Common myeloid progenitor, CD34-positive (primary cell): ENCODE results near the gene COX20.
A peak's percentile ranks its signal among the peaks of the same experiment; 100 is the strongest.

Experiments
- CTCF ChIA-PET: fragments of 350-600 bp; sonication (Branson Sonifier 250); formaldehyde crosslinking; loops from one replicate; lab custom pipeline; 2021; ENCODE audit warnings: antibody characterized with exemption; lab: Charles Lee
- POLR2A ChIA-PET: fragments of 350-600 bp; sonication (Branson Sonifier 250); formaldehyde crosslinking; loops from one replicate; lab custom pipeline; 2021; ENCODE audit warnings: antibody characterized with exemption; lab: Charles Lee
- DNase-seq, 3 donors: peaks; one replicate each; pipeline versions ENCODE4 v3.0.0 to v3.0.0-alpha.2; 2013
- H3K27ac ChIP-seq, 2 experiments: 1 replicate in 1 of 2; 2 replicates in 1 of 2; pipeline ENCODE4 v1.7.0; 2013; ENCODE audit warnings: inconsistent platforms in 2 of 2, low read length in 2 of 2, mild to moderate bottlenecking in 2 of 2, low read depth in 1 of 2, moderate library complexity in 1 of 2; ENCODE audit not compliant: severe bottlenecking in 2 of 2, insufficient read depth in 1 of 2, poor library complexity in 1 of 2
- H3K27me3 ChIP-seq, 5 experiments: replicated peaks in 2 of 5; 1 replicate in 3 of 5; 2 replicates in 2 of 5; pipeline versions ENCODE4 v1.6.1 to v1.7.0; 2013; ENCODE audit warnings: low read length in 4 of 5, mild to moderate bottlenecking in 2 of 5, moderate library complexity in 2 of 5, inconsistent platforms in 1 of 5; ENCODE audit not compliant: insufficient read depth in 5 of 5, control insufficient read depth in 4 of 5
- H3K36me3 ChIP-seq, 4 experiments: 1 replicate in 2 of 4; 2 replicates in 2 of 4; pipeline versions ENCODE4 v1.6.1 to v1.7.0; 2013; ENCODE audit warnings: low read length in 3 of 4, control low read depth in 1 of 4, mild to moderate bottlenecking in 1 of 4; ENCODE audit not compliant: control insufficient read depth in 4 of 4, insufficient read depth in 4 of 4
- H3K4me1 ChIP-seq, 4 experiments: 1 replicate in 3 of 4; 2 replicates in 1 of 4; pipeline versions ENCODE4 v1.6.1 to v1.7.1; 2013; ENCODE audit warnings: low read length in 3 of 4, mild to moderate bottlenecking in 3 of 4, control low read depth in 1 of 4, inconsistent platforms in 1 of 4, moderate library complexity in 1 of 4; ENCODE audit not compliant: control insufficient read depth in 4 of 4, insufficient read depth in 4 of 4; ENCODE audit errors: control extremely low read depth in 1 of 4
- H3K4me3 ChIP-seq, 7 experiments: 1 replicate in 4 of 7; 2 replicates in 3 of 7; pipeline versions ENCODE4 v1.5.1 to v1.7.0; 2013; ENCODE audit warnings: mild to moderate bottlenecking in 7 of 7, low read length in 6 of 7, moderate library complexity in 6 of 7, inconsistent platforms in 2 of 7, low read depth in 2 of 7, control low read depth in 1 of 7; ENCODE audit not compliant: insufficient read depth in 4 of 7, control insufficient read depth in 1 of 7; ENCODE audit errors: extremely low read depth in 1 of 7
- H3K9me3 ChIP-seq, 5 experiments: 1 replicate in 4 of 5; 2 replicates in 1 of 5; pipeline versions ENCODE4 v1.6.1 to v1.7.1; 2013; ENCODE audit warnings: low read length in 4 of 5, mild to moderate bottlenecking in 2 of 5, inconsistent platforms in 1 of 5, low read depth in 1 of 5, moderate library complexity in 1 of 5; ENCODE audit not compliant: control insufficient read depth in 4 of 5, insufficient read depth in 2 of 5; ENCODE audit errors: control extremely low read depth in 1 of 5
- WGBS: methylation state at CpG from one replicate; pipeline ENCODE4 v1.1.5; 2013; ENCODE audit not compliant: insufficient coverage; 5-methylcytosine and 5-hydroxymethylcytosine counted together

The COX20 gene

DNA sequence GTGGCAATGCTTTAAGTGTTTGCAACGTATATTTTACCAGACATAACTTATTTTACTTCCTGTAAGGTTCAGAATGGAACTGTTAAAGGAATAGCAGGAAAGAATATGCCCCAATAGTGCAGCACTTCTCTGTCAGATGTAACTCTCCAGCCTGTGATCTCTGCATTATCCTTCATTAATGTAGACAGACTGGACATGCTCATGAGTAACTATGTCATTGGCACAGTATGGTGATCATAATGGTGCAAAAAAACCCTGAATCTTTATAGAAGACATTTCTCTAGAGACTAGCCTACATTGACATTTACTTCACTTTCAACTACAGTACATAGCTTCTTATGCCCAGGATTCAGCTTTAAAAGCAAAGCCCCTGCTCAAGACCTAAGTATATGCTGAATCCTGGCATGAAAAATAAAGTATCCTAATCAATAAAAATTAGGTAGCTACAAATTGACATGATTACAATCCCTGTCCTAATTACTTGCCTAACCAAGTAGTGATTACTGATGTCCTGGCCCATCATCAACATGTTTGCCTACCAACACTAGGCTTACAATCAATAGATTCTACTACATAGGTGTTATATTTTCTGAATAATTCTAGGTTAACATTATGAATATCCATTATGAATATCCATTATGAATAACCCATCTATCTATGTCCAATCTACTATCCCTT is 13.9 kb downstream of the COX20 start:
- no peak for DNase-seq
- H3K36me3 ChIP-seq = peaks cover 21 to 90% (median 50%) of the 10 kb centered on the region in 4 experiments
- peak overlapping the region in 1 of 2 experiments; percentile 47 for H3K27ac ChIP-seq
- H3K4me3 ChIP-seq = no peak overlapping the region
- CTCF ChIA-PET = interaction anchor here (1.0 to 2.4 kb wide), 6 partner anchors 9 to 245 kb away, joined by 3 to 12 read pairs (median 4); partner anchors contain the start of gene COX20
- no peaks in the 10 kb centered on the region for H3K27me3 ChIP-seq
- POLR2A ChIA-PET = interaction anchor here (0.8 to 8.0 kb wide), 2 partner anchors 10 to 14 kb away, joined by 3 to 42 read pairs; partner anchors contain the start of gene COX20
- peaks cover 12 to 26% (median 14%) of the 10 kb centered on the region in 4 experiments for H3K4me1 ChIP-seq
- no CpG with 5 or more reads among the region's 1 CpG for WGBS
- H3K9me3 ChIP-seq = no peaks in the 10 kb centered on the region

DNA sequence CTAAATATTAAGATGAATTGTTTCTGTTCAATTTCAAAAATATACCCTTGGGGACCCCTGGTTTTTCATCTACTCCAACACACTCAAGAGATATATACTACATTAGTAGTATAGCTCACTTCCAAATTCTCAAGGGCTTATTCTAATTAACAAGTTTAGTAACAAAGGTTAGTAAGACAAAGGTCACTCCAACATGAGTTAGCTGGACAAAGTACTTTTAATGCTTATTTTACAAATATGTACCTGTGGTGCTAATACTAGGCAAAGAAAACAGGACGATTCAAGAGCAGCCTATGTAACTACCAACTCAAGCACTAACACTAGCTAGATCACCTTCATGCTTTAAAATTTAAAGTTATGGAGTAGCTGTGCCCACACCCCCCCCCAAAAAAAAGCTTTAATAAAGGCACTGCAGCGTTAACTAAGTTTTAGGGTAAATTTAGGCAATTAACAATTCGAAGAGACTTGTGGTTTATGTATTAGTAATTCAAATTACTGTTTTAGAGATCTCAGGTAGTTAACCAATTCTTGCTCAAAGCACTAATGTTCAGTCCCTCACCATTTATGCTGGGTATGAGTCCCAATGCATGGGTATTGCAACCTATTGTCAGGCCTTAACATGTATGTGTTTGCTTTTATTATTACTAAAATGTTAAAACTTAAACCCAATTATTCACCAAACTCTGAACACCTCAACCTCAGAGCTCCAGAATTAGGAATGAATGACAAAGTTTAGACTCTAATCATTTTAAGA is 14.8 kb downstream of the COX20 start:
- H3K27ac ChIP-seq = no peak overlapping the region
- H3K27me3 ChIP-seq = no peaks in the 10 kb centered on the region
- H3K9me3 ChIP-seq = no peaks in the 10 kb centered on the region
- H3K4me3 ChIP-seq = no peak overlapping the region
- DNase-seq = no peak
- H3K4me1 ChIP-seq = peaks cover 19 to 35% (median 23%) of the 10 kb centered on the region in 4 experiments
- H3K36me3 ChIP-seq = peaks cover 21 to 88% (median 48%) of the 10 kb centered on the region in 4 experiments
- POLR2A ChIA-PET = interaction anchor here (0.8 to 8.0 kb wide), 6 partner anchors 9 to 15 kb away, joined by 3 to 42 read pairs (median 3); partner anchors contain the start of gene COX20
- WGBS = no CpG with 5 or more reads among the region's 3 CpGs
- CTCF ChIA-PET = interaction anchor here (1.1 to 2.4 kb wide), 5 partner anchors 9 to 246 kb away, joined by 3 to 12 read pairs (median 3); partner anchors contain the start of gene COX20

DNA sequence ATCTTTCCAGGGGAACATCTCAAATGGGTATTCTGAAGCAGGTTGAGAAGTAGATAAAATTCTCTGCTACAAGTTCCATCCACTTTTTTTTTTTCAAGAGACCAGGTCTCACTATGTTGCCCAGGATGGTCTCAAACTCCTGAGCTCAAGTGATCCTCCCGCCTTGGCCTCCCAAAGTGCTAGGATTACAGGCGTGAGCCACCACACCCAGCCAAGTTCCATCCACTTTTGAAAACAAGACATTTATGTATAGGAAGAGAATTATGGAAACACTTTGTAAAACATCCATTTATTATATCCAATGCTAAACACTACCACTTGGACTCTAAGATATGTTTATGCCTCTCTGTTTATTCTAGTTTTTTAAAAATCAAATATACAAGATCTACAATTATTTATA is 15.4 kb downstream of the COX20 start:
- POLR2A ChIA-PET = interaction anchor here (1.2 to 8.0 kb wide), 4 partner anchors 11 to 16 kb away, joined by 3 to 42 read pairs (median 4); partner anchors contain the start of gene COX20
- Histone ChIP-seq H3K27ac (no peak overlapping the region), H3K9me3 (no peaks in the 10 kb centered on the region), H3K4me1 (peaks cover 26 to 41% (median 28%) of the 10 kb centered on the region in 4 experiments), H3K27me3 (no peaks in the 10 kb centered on the region), H3K36me3 (peaks cover 24 to 89% (median 50%) of the 10 kb centered on the region in 4 experiments), H3K4me3 (no peak overlapping the region)
- no peak for DNase-seq
- no CpG with 5 or more reads among the region's 2 CpGs for WGBS
- CTCF ChIA-PET = interaction anchor here (1.7 to 2.4 kb wide), 2 partner anchors 8 to 14 kb away, joined by 5 to 12 read pairs; partner anchors contain the start of gene COX20

DNA sequence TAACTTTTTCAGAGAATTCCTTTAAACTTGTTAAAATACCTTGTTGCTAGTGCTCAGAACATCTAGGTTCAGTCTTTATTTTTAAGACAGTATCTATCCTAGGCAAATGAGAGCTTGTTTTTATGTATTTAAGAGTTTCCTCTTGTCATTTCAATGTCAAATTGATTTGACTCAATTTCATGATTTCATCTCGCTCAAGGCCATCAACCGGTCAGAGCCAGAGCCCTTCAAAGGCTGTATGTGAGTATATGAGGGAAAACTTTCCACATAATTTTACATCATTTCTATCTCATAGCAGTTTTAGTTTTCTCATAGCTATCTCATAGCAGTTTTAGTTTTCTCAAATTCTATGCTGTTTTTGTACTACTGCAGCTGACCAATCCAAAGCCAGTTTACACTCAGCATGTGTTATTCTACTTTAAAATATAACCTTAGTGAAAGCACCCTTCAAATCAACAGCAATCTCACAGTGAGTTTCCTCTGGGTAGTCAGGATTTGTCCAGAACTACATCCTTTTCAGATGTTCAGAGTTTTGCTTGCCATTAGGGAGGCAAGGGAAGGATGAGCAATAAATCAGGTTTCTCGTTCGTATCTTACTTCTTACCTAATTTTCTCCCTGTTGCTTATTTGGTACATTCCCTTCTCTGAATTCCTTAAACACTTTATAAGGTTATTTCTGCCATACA is 16.2 kb downstream of the COX20 start:
- no peak for DNase-seq
- peaks cover 32 to 49% (median 36%) of the 10 kb centered on the region in 4 experiments for H3K4me1 ChIP-seq
- ChIA-PET CTCF (interaction anchor here (1.6 to 2.4 kb wide), 3 partner anchors 10 to 15 kb away, joined by 3 to 12 read pairs (median 7); partner anchors contain the start of gene COX20), POLR2A (interaction anchor here (1.3 to 8.0 kb wide), 2 partner anchors 14 to 17 kb away, joined by 3 to 42 read pairs; partner anchors contain the start of gene COX20)
- no peaks in the 10 kb centered on the region for H3K9me3 ChIP-seq
- peaks cover 25 to 90% (median 50%) of the 10 kb centered on the region in 4 experiments for H3K36me3 ChIP-seq
- H3K27ac ChIP-seq = no peak overlapping the region
- WGBS = no CpG with 5 or more reads among the region's 4 CpGs
- no peak overlapping the region for H3K4me3 ChIP-seq
- no peaks in the 10 kb centered on the region for H3K27me3 ChIP-seq

DNA sequence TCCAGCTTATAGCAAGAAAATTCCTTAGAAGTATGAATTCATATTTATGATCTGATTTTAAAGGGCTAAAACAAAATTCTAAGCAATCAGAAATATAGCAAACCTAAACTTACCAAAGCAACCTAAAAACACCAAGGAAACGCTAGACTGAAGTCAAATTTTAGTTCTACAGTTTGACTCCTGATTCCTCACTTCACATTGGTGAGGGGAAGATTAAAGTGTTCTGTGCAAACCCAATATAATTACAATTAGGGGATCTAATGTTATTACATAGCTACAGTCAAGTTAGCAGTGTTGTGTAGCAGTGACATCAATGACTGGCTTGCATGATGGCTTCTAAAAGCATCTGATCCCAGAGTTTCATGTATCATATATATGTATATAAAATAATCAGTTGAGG is 17.2 kb downstream of the COX20 start:
- ChIA-PET CTCF (interaction anchor here (1.4 to 2.4 kb wide), 5 partner anchors 9 to 190 kb away, joined by 3 to 8 read pairs (median 7); no protein-coding TSS in a partner anchor), POLR2A (interaction anchor here (0.6 to 8.0 kb wide), 2 partner anchors 18 to 443 kb away, joined by 3 to 42 read pairs; partner anchors contain the start of gene COX20)
- Histone ChIP-seq H3K27me3 (no peaks in the 10 kb centered on the region), H3K36me3 (peaks cover 30 to 91% (median 56%) of the 10 kb centered on the region in 4 experiments), H3K27ac (no peak overlapping the region), H3K9me3 (no peaks in the 10 kb centered on the region), H3K4me3 (no peak overlapping the region), H3K4me1 (peaks cover 38 to 59% (median 44%) of the 10 kb centered on the region in 4 experiments)
- no CpG with 5 or more reads among the region's 1 CpG for WGBS
- no peak for DNase-seq

DNA sequence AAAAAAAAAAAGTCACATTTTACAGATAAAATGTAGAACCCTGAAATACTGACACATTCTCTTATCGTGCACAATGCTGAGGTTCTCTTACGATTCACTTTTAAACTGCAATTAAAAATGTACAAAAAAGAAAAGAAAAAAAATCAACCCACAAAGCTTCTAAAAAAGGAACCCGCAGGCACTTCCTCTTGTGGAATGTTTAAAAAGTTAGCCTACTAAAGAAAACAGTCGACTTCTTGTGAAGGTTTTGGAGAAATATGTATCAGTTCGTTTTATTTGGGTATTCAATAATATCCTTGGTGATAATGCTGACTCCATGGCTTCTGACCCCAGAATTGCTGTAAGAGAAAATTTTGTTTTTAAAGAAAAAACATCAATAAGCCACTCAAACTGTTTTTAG is 18.7 kb downstream of the COX20 start:
- Histone ChIP-seq H3K9me3 (no peaks in the 10 kb centered on the region), H3K4me1 (peaks cover 43 to 73% (median 52%) of the 10 kb centered on the region in 4 experiments), H3K4me3 (peak overlapping the region in 2 of 7 experiments; percentile 25 to 57), H3K27ac (peak overlapping the region; percentile 33 to 56), H3K36me3 (peaks cover 30 to 91% (median 65%) of the 10 kb centered on the region in 4 experiments), H3K27me3 (no peaks in the 10 kb centered on the region)
- WGBS = no CpG with 5 or more reads among the region's 5 CpGs
- ChIA-PET POLR2A (interaction anchor here (0.5 to 8.0 kb wide), 4 partner anchors 8 to 57 kb away, joined by 3 to 42 read pairs (median 3); partner anchors contain the start of gene COX20), CTCF (interaction anchor here (1.1 to 2.4 kb wide), 6 partner anchors 8 to 18 kb away, joined by 3 to 8 read pairs (median 4); partner anchors contain the start of gene HNRNPU)
- DNase-seq = peak in 2 of 3 donors; percentile 40 to 47
